HepG2 (cell line): Measurements from ENCODE around the gene KATNAL1. TPM values are rescaled to one million over a fixed set of nuclear protein-coding genes. Genes with fewer than 3 reads are reported as not detected.

Experiments
- ATAC-seq: fragments of 200-7000 bp; cut with Tn5 transposase; 3 replicates; pipeline ENCODE4 v1.9.1; 2020; ENCODE audit warnings: mild to moderate bottlenecking, moderate library complexity
- BruUV-seq: library from RNA; stranded (reverse); fragments of 400-500 nt; replicated peaks from 2 replicates; lab custom pipeline; 2021; lab: Mats Ljungman, UMichigan
- CTCF ChIA-PET: fragments of 300-600 bp; formaldehyde crosslinking; extraction: SDS; loops from one replicate; lab custom pipeline; 2021; ENCODE audit warnings: low total read pairs, inconsistent platforms, low intra/inter-chr PET ratio; lab: Yijun Ruan, JAX
- POLR2A ChIA-PET: fragments of 350-600 bp; sonication (Branson Sonifier 250); formaldehyde crosslinking; loops from one replicate; lab custom pipeline; 2020; ENCODE audit warnings: antibody characterized with exemption, inconsistent platforms; lab: Yijun Ruan, JAX
- DNase-seq: peaks from one replicate; pipeline ENCODE4 v3.0.0-alpha.2; 2015; ENCODE audit warnings: low spot score
- FAIRE-seq: peaks from 3 replicates; lab custom pipeline; 2011; peaks lifted over from hg19 to GRCh38; lab: Jason Lieb, UNC
- H2AFZ ChIP-seq: one replicate; pipeline ENCODE4 v1.6.1; 2011; ENCODE audit warnings: low read length, inconsistent platforms
- H3K27ac ChIP-seq: fragments of 300-600 bp; 3 replicates; pipeline ENCODE4 v1.8.0; 2011; ENCODE audit warnings: mixed run types, mild to moderate bottlenecking, mixed read lengths, low read length, inconsistent platforms; ENCODE audit not compliant: insufficient read depth; ENCODE audit errors: extremely low read length
- H3K27me3 ChIP-seq, 2 experiments: fragments of 200-600 bp in 1 of 2; 2 replicates in 1 of 2; 3 replicates in 1 of 2; pipeline versions ENCODE4 v1.6.0 to v1.8.0; 2011; ENCODE audit warnings: low read length in 2 of 2, mild to moderate bottlenecking in 2 of 2, moderate library complexity in 2 of 2, inconsistent platforms in 1 of 2; ENCODE audit not compliant: insufficient read depth in 2 of 2, control insufficient read depth in 1 of 2
- H3K36me3 ChIP-seq, 2 experiments: fragments of 200-600 bp in 1 of 2; replicated peaks in 1 of 2; 2 replicates in 1 of 2; 3 replicates in 1 of 2; pipeline versions ENCODE4 v1.5.1 to v1.8.0; 2011; ENCODE audit warnings: low read length in 2 of 2, inconsistent platforms in 1 of 2; ENCODE audit not compliant: insufficient read depth in 2 of 2, control insufficient read depth in 1 of 2
- H3K4me1 ChIP-seq: 2 replicates; pipeline ENCODE4 v1.5.1; 2012; ENCODE audit warnings: low read length, inconsistent platforms; ENCODE audit not compliant: insufficient read depth
- H3K4me2 ChIP-seq: 2 replicates; pipeline ENCODE4 v1.6.0; 2011; ENCODE audit warnings: low read depth, low read length, inconsistent platforms
- H3K4me3 ChIP-seq, 3 experiments: fragments of 200-600 bp in 1 of 3; sonication (generic), shearing (Covaris generic) in 1 of 3; replicated peaks in 1 of 3; 2 replicates each; pipeline ENCODE4 v1.5.1; 2011 to 2016; ENCODE audit warnings: low read length in 3 of 3, inconsistent platforms in 2 of 3, low read depth in 2 of 3, mild to moderate bottlenecking in 2 of 3, control low read depth in 1 of 3, mixed read lengths in 1 of 3; ENCODE audit not compliant: insufficient read depth in 1 of 3
- H3K79me2 ChIP-seq: one replicate; pipeline ENCODE4 v1.6.1; 2011; ENCODE audit warnings: low read length, inconsistent platforms; ENCODE audit not compliant: insufficient read depth
- H3K9ac ChIP-seq: 2 replicates; pipeline ENCODE4 v1.6.0; 2011; ENCODE audit warnings: mild to moderate bottlenecking, low read depth, low read length, inconsistent platforms; ENCODE audit not compliant: insufficient read depth
- H3K9me3 ChIP-seq: 2 replicates; pipeline ENCODE4 v1.5.1; 2012; ENCODE audit warnings: mild to moderate bottlenecking, low read length
- H4K20me1 ChIP-seq: 2 replicates; pipeline ENCODE4 v1.6.0; 2011; ENCODE audit warnings: inconsistent platforms, mild to moderate bottlenecking, low read length, moderate library complexity; ENCODE audit not compliant: insufficient read depth
- GPN1 ChIP-seq: sonication (generic); formaldehyde crosslinking; IDR thresholded peaks from 2 replicates; pipeline ENCODE4 v1.5.1; 2020; ENCODE audit warnings: missing genetic modification reagents, borderline replicate concordance
- TSC22D2 ChIP-seq: sonication (generic); formaldehyde crosslinking; IDR thresholded peaks from 2 replicates; pipeline ENCODE4 v1.5.1; 2020; ENCODE audit warnings: missing genetic modification reagents, mild to moderate bottlenecking, borderline replicate concordance
- WGBS: methylation state at CpG from one replicate; pipeline ENCODE4 v1.1.6; 2017; ENCODE audit warnings: low lambda C conversion rate; 5-methylcytosine and 5-hydroxymethylcytosine counted together
- in situ Hi-C: cut with HindIII; loops from 2 replicates; pipeline ENCODE4 v1.10.0; 2017; ENCODE audit warnings: low pct_unique_long_range_greater_than_20kb; ENCODE audit not compliant: extremely low pct_ligation_motif_present
- intact Hi-C: fragments of 100-400 bp; cut with micrococcal nuclease; formaldehyde crosslinking; loops from one replicate; pipeline ENCODE4 v1.10.0; 2022; ENCODE audit not compliant: unreplicated experiment
- polyA plus RNA-seq, 8 experiments: library from polyadenylated mRNA; depleted of rRNA in 3 of 8; stranded (reverse) in 7 of 8; unstranded in 1 of 8; fragments of >200 nt; fragmentation: Illumina TruSeq in 4 of 8; extraction: Trizol in 4 of 8; gene quantifications; 2 replicates each; pipeline versions ENCODE4 v1.2.1 to v1.2.3, GENCODE V29; 2011 to 2016; ENCODE audit warnings: low read depth in 4 of 8, missing spikeins in 1 of 8, mixed read lengths in 1 of 8; ENCODE audit not compliant: insufficient read depth in 1 of 8
- total RNA-seq, 5 experiments: library from RNA; depleted of rRNA; stranded (reverse); fragments of >200 nt; fragmentation: Illumina TruSeq; extraction: Trizol; gene quantifications; 2 replicates each; pipeline ENCODE4 v1.2.3, GENCODE V29; 2016; ENCODE audit warnings: low read depth in 1 of 5
- TF ChIP-seq, protein P1 (sequence below): sonication (generic); formaldehyde crosslinking; IDR thresholded peaks from 2 replicates; pipeline ENCODE4 v1.5.0; 2020; ENCODE audit warnings: mild to moderate bottlenecking, missing genetic modification reagents, moderate library complexity
- TF ChIP-seq, protein P2 (sequence below): sonication (generic); formaldehyde crosslinking; IDR thresholded peaks from 2 replicates; pipeline ENCODE4 v1.4.0; 2020; ENCODE audit warnings: missing genetic modification reagents

Gene KATNAL1
- total and polyA plus RNA-seq, 2 of the 13 experiments (the other 11 are each of a cell fraction or from before 2014, with no cell fraction given), result 3.2 to 11.8 TPM

DNA sequence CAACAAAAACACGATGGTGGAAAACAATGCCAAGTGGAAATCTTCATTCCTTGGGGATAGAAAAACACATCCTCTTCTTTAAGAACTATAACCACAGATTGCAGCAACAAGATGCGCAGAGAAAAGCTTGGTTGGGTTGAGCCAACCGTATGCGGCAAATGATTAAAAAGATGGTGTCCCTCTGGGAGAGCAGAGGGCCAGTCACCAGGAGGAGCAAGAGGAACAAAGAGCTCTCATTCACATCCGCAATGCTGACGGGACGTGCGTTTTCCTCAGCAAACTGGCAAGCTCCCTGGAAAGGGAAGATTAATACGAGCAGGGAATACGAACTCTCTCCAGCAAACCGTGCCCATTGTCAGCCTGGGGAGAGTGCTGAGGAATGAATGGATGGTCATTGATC lies 141.6 kb downstream of the KATNAL1 start:
- no TSS peak for BruUV-seq
- POLR2A ChIA-PET, result no interaction called here
- in situ Hi-C loops, result no loop called here

DNA sequence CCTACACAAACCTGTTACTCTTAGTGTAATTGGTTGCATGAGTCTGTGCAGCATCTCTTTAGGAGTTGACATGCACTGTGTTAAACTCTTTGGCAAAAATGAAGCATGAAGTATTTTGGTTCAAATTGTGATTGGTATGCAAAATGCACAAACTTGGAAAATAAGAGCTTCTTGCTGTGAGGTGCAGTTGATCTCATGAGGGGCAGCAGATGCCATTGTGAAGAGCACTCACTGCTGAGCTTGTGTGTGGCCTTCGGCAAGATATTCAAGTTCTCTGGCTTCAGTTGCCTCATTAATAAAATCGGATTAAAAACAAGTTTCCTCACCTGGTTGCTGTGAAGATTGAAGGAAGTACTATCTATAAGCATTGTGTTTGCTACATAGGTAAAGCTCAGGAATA lies 142.3 kb downstream of the KATNAL1 start:
- H3K36me3 ChIP-seq, result no peaks in the 10 kb centered on the region
- H3K27me3 ChIP-seq, result peaks cover 2 to 3% of the 10 kb centered on the region in 2 experiments; a peak in 1 of 5 replicates
- no peak for DNase-seq
- H3K9ac ChIP-seq, result no peak overlapping the region
- in situ Hi-C loops, result no loop called here
- H3K4me2 ChIP-seq, result no peak overlapping the region
- ATAC-seq, result no peak
- no peak overlapping the region for H3K27ac ChIP-seq
- no peaks in the 10 kb centered on the region for H3K4me1 ChIP-seq
- no peaks in the 10 kb centered on the region for H4K20me1 ChIP-seq
- no peak overlapping the region for H2AFZ ChIP-seq
- H3K79me2 ChIP-seq, result no peaks in the 10 kb centered on the region
- 48% methylated on average over 2 of the region's 2 CpGs for WGBS
- TF ChIP-seq TSC22D2 (CRISPR knock-in tag), result no peak
- TF ChIP-seq, all 625 proteins: peak for 0
- H3K4me3 ChIP-seq, result no peak overlapping the region
- FAIRE-seq, result no peak
- CTCF ChIA-PET, result no interaction called here
- POLR2A ChIA-PET, result no interaction called here
- no peaks in the 10 kb centered on the region for H3K9me3 ChIP-seq
- intact Hi-C loops, result no loop called here
- BruUV-seq, result no TSS peak

More for the DNA sequence above, 141.6 kb downstream of the KATNAL1 start:
- DNase-seq, result no peak
- Histone ChIP-seq H3K4me3 (no peak overlapping the region), H3K4me2 (no peak overlapping the region), H3K36me3 (no peaks in the 10 kb centered on the region), H3K27ac (no peak overlapping the region), H3K27me3 (peaks cover 2 to 8% of the 10 kb centered on the region in 2 experiments; a peak in 2 of 5 replicates), H3K9ac (no peak overlapping the region), H2AFZ (no peak overlapping the region), H3K79me2 (no peaks in the 10 kb centered on the region), H3K4me1 (no peaks in the 10 kb centered on the region), H4K20me1 (no peaks in the 10 kb centered on the region), H3K9me3 (no peaks in the 10 kb centered on the region)
- CTCF ChIA-PET, result no interaction called here
- 22% methylated on average over 11 of the region's 11 CpGs for WGBS
- no peak for TF ChIP-seq GPN1
- TF ChIP-seq, protein P1, sequence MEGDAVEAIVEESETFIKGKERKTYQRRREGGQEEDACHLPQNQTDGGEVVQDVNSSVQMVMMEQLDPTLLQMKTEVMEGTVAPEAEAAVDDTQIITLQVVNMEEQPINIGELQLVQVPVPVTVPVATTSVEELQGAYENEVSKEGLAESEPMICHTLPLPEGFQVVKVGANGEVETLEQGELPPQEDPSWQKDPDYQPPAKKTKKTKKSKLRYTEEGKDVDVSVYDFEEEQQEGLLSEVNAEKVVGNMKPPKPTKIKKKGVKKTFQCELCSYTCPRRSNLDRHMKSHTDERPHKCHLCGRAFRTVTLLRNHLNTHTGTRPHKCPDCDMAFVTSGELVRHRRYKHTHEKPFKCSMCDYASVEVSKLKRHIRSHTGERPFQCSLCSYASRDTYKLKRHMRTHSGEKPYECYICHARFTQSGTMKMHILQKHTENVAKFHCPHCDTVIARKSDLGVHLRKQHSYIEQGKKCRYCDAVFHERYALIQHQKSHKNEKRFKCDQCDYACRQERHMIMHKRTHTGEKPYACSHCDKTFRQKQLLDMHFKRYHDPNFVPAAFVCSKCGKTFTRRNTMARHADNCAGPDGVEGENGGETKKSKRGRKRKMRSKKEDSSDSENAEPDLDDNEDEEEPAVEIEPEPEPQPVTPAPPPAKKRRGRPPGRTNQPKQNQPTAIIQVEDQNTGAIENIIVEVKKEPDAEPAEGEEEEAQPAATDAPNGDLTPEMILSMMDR (CRISPR knock-in tag), result 0 out of 2 replicates have a peak, but pooled peaks have one; percentile 7
- TF ChIP-seq, protein P2, sequence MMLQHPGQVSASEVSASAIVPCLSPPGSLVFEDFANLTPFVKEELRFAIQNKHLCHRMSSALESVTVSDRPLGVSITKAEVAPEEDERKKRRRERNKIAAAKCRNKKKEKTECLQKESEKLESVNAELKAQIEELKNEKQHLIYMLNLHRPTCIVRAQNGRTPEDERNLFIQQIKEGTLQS, result no peak
- intact Hi-C loops, result no loop called here
- no peak for FAIRE-seq
- peak; percentile 51; the same call in 1 of the 3 replicates for ATAC-seq
